ENCODE data around the gene SIAH3.
"Not testable (repeated sequence)": the region's sequence is repeated elsewhere in the genome, so short reads cannot be mapped to it uniquely, and the experiment has no call there.

Gene SIAH3

GRCh38 chr13:45765464-45765863 lies 86.1 kb downstream of the SIAH3 start:
- Histone ChIP-seq H3K27ac (no peak overlapping the region), H3K4me3 (no peak overlapping the region)
- TF ChIP-seq CTCF (IDR thresholded peaks at IDR 0.05) = no peak
- DNase-seq (ENCODE audit: low spot score) = no peak

GRCh38 chr13:45763419-45763818 lies 88.1 kb downstream of the SIAH3 start:
- Histone ChIP-seq H3K4me3 (no peak overlapping the region), H3K27ac (no peak overlapping the region)
- DNase-seq (ENCODE audit: low spot score) = no peak
- no peak for TF ChIP-seq CTCF (IDR thresholded peaks at IDR 0.05)

- not testable (repeated sequence) for H3K27ac ChIP-seq; DNase-seq (ENCODE audit: low spot score); H3K4me3 ChIP-seq
Measured at GRCh38 chr13:45757589-45757988, 94.0 kb downstream of the SIAH3 start.

- not testable (repeated sequence) for H3K27ac ChIP-seq; H3K4me3 ChIP-seq; DNase-seq (ENCODE audit: low spot score)
Measured at GRCh38 chr13:45756498-45756897, 95.1 kb downstream of the SIAH3 start.

- Histone ChIP-seq H3K27ac (no peak overlapping the region), H3K4me3 (no peak overlapping the region)
- no peak for DNase-seq (ENCODE audit: low spot score)
- no peak for TF ChIP-seq CTCF (IDR thresholded peaks at IDR 0.05)
Measured at GRCh38 chr13:45752510-45752909, 99.0 kb downstream of the SIAH3 start.

- Histone ChIP-seq H3K4me3 (no peak overlapping the region), H3K27ac (no peak overlapping the region)
- no peak for TF ChIP-seq CTCF (IDR thresholded peaks at IDR 0.05)
- no peak for DNase-seq (ENCODE audit: low spot score)
Measured at GRCh38 chr13:45751885-45752284, 99.7 kb downstream of the SIAH3 start.

GRCh38 chr13:45750566-45750965 lies 101.0 kb downstream of the SIAH3 start:
- DNase-seq (ENCODE audit: low spot score) = no peak
- no peak overlapping the region for H3K27ac ChIP-seq
- TF ChIP-seq CTCF (IDR thresholded peaks at IDR 0.05) = no peak
- no peak overlapping the region for H3K4me3 ChIP-seq

- no peak for DNase-seq (ENCODE audit: low spot score)
- no peak overlapping the region for H3K27ac ChIP-seq
- TF ChIP-seq CTCF (IDR thresholded peaks at IDR 0.05) = no peak
- H3K4me3 ChIP-seq = no peak overlapping the region
Measured at GRCh38 chr13:45748941-45749759, 102.4 kb downstream of the SIAH3 start.

Data from coronary artery (tissue), 2 donors.